H1 (cell line): ENCODE data around the gene GCLM. TPM values are rescaled to one million over a fixed set of nuclear protein-coding genes. Genes with fewer than 3 reads are reported as not detected.

Experiments used
- CTCF ChIA-PET: fragments of 300-600 bp; sonication (Branson Sonifier 250); formaldehyde crosslinking; loops from one replicate; lab custom pipeline; 2021; ENCODE audit not compliant: partially characterized antibody; lab: Charles Lee
- POLR2A ChIA-PET: fragments of 300-600 bp; sonication (Branson Sonifier 250); formaldehyde crosslinking; loops from one replicate; lab custom pipeline; 2021; ENCODE audit warnings: inconsistent platforms; ENCODE audit not compliant: partially characterized antibody; lab: Charles Lee
- DNase-seq, 2 experiments: peaks; one replicate each; pipeline versions ENCODE4 v3.0.0 to v3.0.0-alpha.2; 2010 to 2022; ENCODE audit warnings: low spot score in 2 of 2, low read depth in 1 of 2, mixed read lengths in 1 of 2
- FAIRE-seq: peaks from 2 replicates; lab custom pipeline; 2011; peaks lifted over from hg19 to GRCh38; lab: Jason Lieb, UNC
- H2AFZ ChIP-seq: 2 replicates; pipeline ENCODE4 v1.8.1; 2012; ENCODE audit warnings: low read length, inconsistent platforms
- H2AK5ac ChIP-seq: 2 replicates; pipeline ENCODE4 v1.6.1; 2013; ENCODE audit warnings: low read depth, low read length
- H2BK120ac ChIP-seq: replicated peaks from 2 replicates; pipeline ENCODE3; 2013; ENCODE audit warnings: low read depth, low read length, inconsistent platforms
- H2BK12ac ChIP-seq: 2 replicates; pipeline ENCODE4 v1.6.1; 2013; ENCODE audit warnings: low read depth, low read length
- H2BK15ac ChIP-seq: 2 replicates; pipeline ENCODE4 v1.6.1; 2013; ENCODE audit warnings: low read length
- H2BK20ac ChIP-seq: 2 replicates; pipeline ENCODE4 v1.6.1; 2013; ENCODE audit warnings: low read length
- H2BK5ac ChIP-seq: 2 replicates; pipeline ENCODE4 v1.6.1; 2013; ENCODE audit warnings: low read depth, low read length
- H3K14ac ChIP-seq: 2 replicates; pipeline ENCODE4 v1.6.1; 2013; ENCODE audit warnings: inconsistent platforms; ENCODE audit not compliant: insufficient read length
- H3K18ac ChIP-seq: 2 replicates; pipeline ENCODE4 v1.6.1; 2013; ENCODE audit warnings: low read length; ENCODE audit errors: extremely low read depth
- H3K23ac ChIP-seq: 2 replicates; pipeline ENCODE4 v1.6.1; 2013; ENCODE audit warnings: inconsistent platforms; ENCODE audit not compliant: insufficient read length
- H3K23me2 ChIP-seq: 2 replicates; pipeline ENCODE4 v1.6.1; 2013; ENCODE audit warnings: low read depth, low read length
- H3K27ac ChIP-seq: 2 replicates; pipeline ENCODE4 v1.6.1; 2011; ENCODE audit warnings: low read depth, low read length, inconsistent platforms
- H3K27me3 ChIP-seq, 4 experiments: replicated peaks in 1 of 4; 1 replicate in 1 of 4; 2 replicates in 3 of 4; pipeline versions ENCODE4 v1.6.1 to v1.8.1; 2011 to 2013; ENCODE audit warnings: low read length in 3 of 4, mild to moderate bottlenecking in 3 of 4, inconsistent platforms in 2 of 4, mixed read lengths in 2 of 4, moderate library complexity in 1 of 4; ENCODE audit not compliant: control insufficient read depth in 3 of 4, insufficient read depth in 3 of 4; ENCODE audit errors: extremely low read depth in 1 of 4
- H3K36me3 ChIP-seq, 4 experiments: 2 replicates each; pipeline versions ENCODE4 v1.6.1 to v1.8.1; 2011 to 2013; ENCODE audit warnings: mild to moderate bottlenecking in 4 of 4, low read length in 3 of 4, moderate library complexity in 2 of 4, control low read depth in 1 of 4, inconsistent platforms in 1 of 4; ENCODE audit not compliant: insufficient read depth in 4 of 4, control insufficient read depth in 2 of 4
- H3K4ac ChIP-seq: replicated peaks from 2 replicates; pipeline ENCODE3; 2013; ENCODE audit warnings: low read length, low read depth, mixed read lengths, inconsistent platforms; ENCODE audit not compliant: insufficient read length
- H3K4me1 ChIP-seq, 4 experiments: replicated peaks in 1 of 4; 1 replicate in 1 of 4; 2 replicates in 3 of 4; pipeline versions ENCODE4 v1.6.1 to v1.8.1; 2011 to 2013; ENCODE audit warnings: low read length in 3 of 4, inconsistent platforms in 2 of 4, mixed read lengths in 1 of 4; ENCODE audit not compliant: insufficient read depth in 4 of 4, control insufficient read depth in 3 of 4
- H3K4me2 ChIP-seq, 2 experiments: 2 replicates each; pipeline versions ENCODE4 v1.6.1 to v1.8.1; 2011 to 2013; ENCODE audit warnings: low read depth in 2 of 2, low read length in 2 of 2, control low read depth in 1 of 2, inconsistent platforms in 1 of 2, mild to moderate bottlenecking in 1 of 2; ENCODE audit not compliant: insufficient read depth in 1 of 2
- H3K4me3 ChIP-seq, 4 experiments: fragments of 200-600, 300-600 bp in 1 of 4; sonication (generic), shearing (Covaris generic), sonication (Bioruptor Twin) in 1 of 4; 2 replicates each; pipeline versions ENCODE4 v1.5.1 to v1.8.1; 2011 to 2016; ENCODE audit warnings: low read length in 4 of 4, low read depth in 3 of 4, control low read depth in 2 of 4, inconsistent platforms in 2 of 4, mild to moderate bottlenecking in 2 of 4, mixed read lengths in 1 of 4, moderate library complexity in 1 of 4; ENCODE audit not compliant: insufficient read depth in 2 of 4; ENCODE audit errors: extremely low read depth in 1 of 4
- H3K56ac ChIP-seq: replicated peaks from 2 replicates; pipeline ENCODE3; 2013; ENCODE audit warnings: low read depth, mild to moderate bottlenecking, mixed read lengths, low read length, inconsistent platforms; ENCODE audit not compliant: insufficient read length
- H3K79me1 ChIP-seq: 2 replicates; pipeline ENCODE4 v1.6.1; 2013; ENCODE audit warnings: low read depth, low read length, control low read depth
- H3K79me2 ChIP-seq, 2 experiments: 2 replicates each; pipeline versions ENCODE4 v1.6.1 to v1.8.1; 2012 to 2013; ENCODE audit warnings: low read length in 2 of 2, mild to moderate bottlenecking in 2 of 2, inconsistent platforms in 1 of 2; ENCODE audit not compliant: insufficient read depth in 2 of 2, control insufficient read depth in 1 of 2
- H3K9ac ChIP-seq, 4 experiments: replicated peaks in 1 of 4; 1 replicate in 1 of 4; 2 replicates in 3 of 4; pipeline versions ENCODE4 v1.6.1 to v1.8.1; 2011 to 2013; ENCODE audit warnings: low read depth in 3 of 4, low read length in 3 of 4, control low read depth in 2 of 4, mild to moderate bottlenecking in 2 of 4, moderate library complexity in 2 of 4, inconsistent platforms in 1 of 4; ENCODE audit errors: extremely low read depth in 1 of 4
- H3K9me3 ChIP-seq, 2 experiments: 2 replicates each; pipeline versions ENCODE4 v1.6.1 to v1.8.1; 2012 to 2013; ENCODE audit warnings: mild to moderate bottlenecking in 2 of 2, moderate library complexity in 2 of 2, control low read depth in 1 of 2, inconsistent platforms in 1 of 2, low read depth in 1 of 2, low read length in 1 of 2, mixed read lengths in 1 of 2; ENCODE audit not compliant: insufficient read depth in 2 of 2
- H4K20me1 ChIP-seq, 2 experiments: replicated peaks in 1 of 2; 2 replicates each; pipeline versions ENCODE3 to v1.8.1; 2011 to 2013; ENCODE audit warnings: inconsistent platforms in 2 of 2, low read length in 2 of 2, mild to moderate bottlenecking in 1 of 2; ENCODE audit not compliant: insufficient read depth in 2 of 2, control insufficient read depth in 1 of 2
- H4K5ac ChIP-seq: 2 replicates; pipeline ENCODE4 v1.6.1; 2013; ENCODE audit warnings: low read length, low read depth, mixed read lengths, inconsistent platforms; ENCODE audit not compliant: insufficient read length
- H4K8ac ChIP-seq: 2 replicates; pipeline ENCODE4 v1.8.0; 2013; ENCODE audit warnings: mild to moderate bottlenecking, moderate library complexity, low read length, inconsistent platforms; ENCODE audit not compliant: insufficient read depth; ENCODE audit errors: extremely low read depth
- H4K91ac ChIP-seq: replicated peaks from 2 replicates; pipeline ENCODE3; 2013; ENCODE audit warnings: low read length, mixed read lengths, inconsistent platforms; ENCODE audit not compliant: insufficient read length
- SRF ChIP-seq: IDR thresholded peaks from 2 replicates; pipeline ENCODE4 v1.6.1; 2011; ENCODE audit warnings: mild to moderate bottlenecking, low read depth, low read length, moderate library complexity
- SUZ12 ChIP-seq: fragments of 200-600 bp; sonication (generic); IDR thresholded peaks from 2 replicates; pipeline ENCODE4 v1.6.1; 2012; ENCODE audit warnings: mild to moderate bottlenecking, inconsistent platforms, low read length, moderate library complexity, mixed read lengths
- WGBS, 2 experiments: shearing (Covaris generic) in 1 of 2; methylation state at CpG; one replicate each; pipeline versions ENCODE4 v1.1.6 to v1.1.7; 2013 to 2015; ENCODE audit warnings: low lambda C conversion rate in 2 of 2, mixed read lengths in 2 of 2, inconsistent platforms in 1 of 2, low coverage in 1 of 2, missing lambda C conversion rate in 1 of 2; ENCODE audit not compliant: insufficient replicate concordance in 2 of 2, insufficient coverage in 1 of 2, insufficient read length in 1 of 2; ENCODE audit errors: extremely low coverage in 1 of 2, missing lambda C conversion rate in 1 of 2; 5-methylcytosine and 5-hydroxymethylcytosine counted together
- polyA plus RNA-seq, 7 experiments: library from polyadenylated mRNA; depleted of rRNA in 3 of 7; stranded (reverse) in 5 of 7; unstranded in 2 of 7; fragments of >200 nt in 5 of 7; fragments of 200-250 nt in 2 of 7; gene quantifications; 1 replicate in 5 of 7; 2 replicates in 1 of 7; 4 replicates in 1 of 7; pipeline versions ENCODE4 v1.2.1 to v1.2.3, GENCODE V29; 2011 to 2013; ENCODE audit warnings: missing spikeins in 2 of 7, mixed read lengths in 2 of 7
- total RNA-seq: library from RNA; stranded (reverse); fragmentation: NEBNext Ultra II Directional; extraction: Animal tissue kit (Norgen Biotek cat#: 25700); gene quantifications from 2 replicates; pipeline ENCODE4 v1.2.1, GENCODE V29; 2021

The GCLM gene
- total and polyA plus RNA-seq, 2 of the 8 experiments (the other 6 are each of a cell fraction or from before 2014, with no cell fraction given): 3.1 to 12.8 TPM

GRCh38 chr1:93839307-93839706 lies 69.9 kb downstream of the GCLM start:
- no peak for FAIRE-seq

More at GRCh38 chr1:93839307-93839706, 69.9 kb downstream of the GCLM start:
- no peak overlapping the region for H2BK5ac ChIP-seq
- H2AFZ ChIP-seq: no peak overlapping the region
- no peaks in the 10 kb centered on the region for H3K79me2 ChIP-seq
- DNase-seq: no peak
- no peak overlapping the region for H2BK20ac ChIP-seq
- H2AK5ac ChIP-seq: no peak overlapping the region
- H3K27ac ChIP-seq: no peak overlapping the region
- H2BK15ac ChIP-seq: no peak overlapping the region
- no peak overlapping the region for H3K4me2 ChIP-seq
- H3K56ac ChIP-seq: no peak overlapping the region
- no peaks in the 10 kb centered on the region for H4K20me1 ChIP-seq
- H3K4me1 ChIP-seq: peaks cover 0 to 3% (median 1%) of the 10 kb centered on the region in 4 experiments; a peak in 1 of 7 replicates
- CTCF ChIA-PET: interaction anchor here (0.6 to 14.0 kb wide), 3 partner anchors 20 to 216 kb away, joined by 3 to 324 read pairs (median 266); no protein-coding TSS in a partner anchor
- H3K36me3 ChIP-seq: no peaks in the 10 kb centered on the region; a peak in 1 of 8 replicates
- H4K8ac ChIP-seq: no peak overlapping the region
- H3K4me3 ChIP-seq: no peak overlapping the region
- no peak overlapping the region for H2BK12ac ChIP-seq
- peaks cover 0 to 6% of the 10 kb centered on the region in 2 experiments; a peak in 2 of 4 replicates for H3K9me3 ChIP-seq
- POLR2A ChIA-PET: no interaction called here
- H3K79me1 ChIP-seq: no peaks in the 10 kb centered on the region
- no peak overlapping the region for H2BK120ac ChIP-seq
- TF ChIP-seq SRF (no peak), SUZ12 (no peak)
- TF ChIP-seq, all 59 proteins: peak for 0
- no peak overlapping the region for H4K91ac ChIP-seq
- no peak overlapping the region for H3K23ac ChIP-seq
- WGBS, 2 experiments: 80% methylated on average over 1 of the region's 1 CpG; no CpG with 5 or more reads in 1 of the 2 experiments
- H3K18ac ChIP-seq: no peak overlapping the region
- H4K5ac ChIP-seq: no peak overlapping the region
- H3K23me2 ChIP-seq: no peaks in the 10 kb centered on the region; the same call in 1 of the 2 replicates
- H3K4ac ChIP-seq: no peak overlapping the region
- H3K14ac ChIP-seq: no peak overlapping the region
- H3K27me3 ChIP-seq: no peaks in the 10 kb centered on the region
- no peak overlapping the region for H3K9ac ChIP-seq
